ENCODE results near the gene JOSD2. TPM values are rescaled to one million over a fixed set of nuclear protein-coding genes. Genes with fewer than 3 reads are reported as not detected.

The JOSD2 gene, protein sequence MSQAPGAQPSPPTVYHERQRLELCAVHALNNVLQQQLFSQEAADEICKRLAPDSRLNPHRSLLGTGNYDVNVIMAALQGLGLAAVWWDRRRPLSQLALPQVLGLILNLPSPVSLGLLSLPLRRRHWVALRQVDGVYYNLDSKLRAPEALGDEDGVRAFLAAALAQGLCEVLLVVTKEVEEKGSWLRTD
- 18.6 and 27.0 TPM in 2 replicates for total RNA-seq

GRCh38 chr19:50511069-50511822 is at the start of gene JOSD2:
Gene JOSD2 (minus strand): TSS chr19:50511191. CDS start chr19:50510431, 760 bp downstream.

GRCh38 chr19:50513746-50514345 is 2.9 kb upstream of the JOSD2 start, which contains the start of gene ASPDH:
Gene ASPDH (minus strand): TSS chr19:50513913. CDS start chr19:50513823, 90 bp downstream.

DNA sequence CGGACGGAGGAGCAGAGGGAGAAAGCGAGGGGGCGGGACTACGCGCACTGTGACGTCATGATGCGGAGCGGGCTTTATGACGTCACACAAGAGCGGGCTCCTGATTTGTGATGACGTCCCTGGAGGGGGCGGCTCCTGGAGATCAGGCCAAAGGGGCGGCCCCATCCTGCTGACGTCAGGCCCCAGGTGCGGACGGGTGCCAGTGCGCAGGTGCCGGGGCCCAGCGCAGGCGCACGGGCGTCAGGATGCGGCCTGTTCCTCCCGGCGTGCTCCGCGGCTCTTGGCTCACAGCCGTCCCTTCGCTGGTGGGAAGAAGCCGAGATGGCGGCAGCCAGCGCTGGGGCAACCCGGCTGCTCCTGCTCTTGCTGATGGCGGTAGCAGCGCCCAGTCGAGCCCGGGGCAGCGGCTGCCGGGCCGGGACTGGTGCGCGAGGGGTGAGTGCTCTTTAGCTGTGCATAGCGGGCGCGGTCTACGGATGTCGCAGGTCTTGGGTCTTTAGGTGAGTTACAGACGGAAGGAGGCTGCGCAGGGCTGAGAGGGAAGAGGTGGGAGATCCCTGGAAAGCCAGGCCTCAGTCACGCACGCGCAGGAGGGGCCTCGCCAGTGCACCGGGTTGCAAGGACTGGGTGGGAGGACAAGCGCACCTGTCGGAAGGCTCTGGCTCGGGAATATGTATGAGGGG is 34.6 kb downstream of the JOSD2 start, which contains the start of the genes EMC10 and GARIN5A:
Gene EMC10, plus strand, starts transcription at position 284 of the 683 bp plus-strand sequence. Its CDS starts 38 bp downstream, at position 322.
Gene GARIN5A, minus strand, starts transcription at position 625 of the 683 bp plus-strand sequence. Its CDS starts 460 bp downstream, at position 165.

Other genes with a start within 250 kb of the JOSD2 start
- under 0.01 and 0.14 TPM in 2 replicates for gene KCNC3, start 181.8 kb downstream of the JOSD2 start, total RNA-seq
- 0.30 and 0.32 TPM in 2 replicates for gene NAPSA, start 145.6 kb downstream of the JOSD2 start, total RNA-seq
- gene NR1H2, start 134.7 kb downstream of the JOSD2 start, total RNA-seq, result 66.2 and 79.9 TPM in 2 replicates
- gene POLD1, start 126.8 kb downstream of the JOSD2 start, total RNA-seq, result 13.7 and 30.5 TPM in 2 replicates
- gene SPIB, start 92.3 kb downstream of the JOSD2 start, total RNA-seq, result not detected in 2 replicates
- not detected in 2 replicates for gene MYBPC2, start 78.3 kb downstream of the JOSD2 start, total RNA-seq
- gene EMC10, start 34.7 kb downstream of the JOSD2 start, total RNA-seq, result 76.0 and 78.1 TPM in 2 replicates
- 0.30 TPM in 1 of 2 replicates, not detected in the other for gene GARIN5A, start 34.3 kb downstream of the JOSD2 start, total RNA-seq
- gene ASPDH, start 2.7 kb upstream of the JOSD2 start, total RNA-seq, result not detected in 2 replicates
- gene LRRC4B, start 57.2 kb upstream of the JOSD2 start, total RNA-seq, result 0.18 and 0.30 TPM in 2 replicates
- 0.14 and 0.59 TPM in 2 replicates for gene SYT3, start 128.7 kb upstream of the JOSD2 start, total RNA-seq
- gene C19orf81, start 138.3 kb upstream of the JOSD2 start, total RNA-seq, result not detected in 2 replicates
- gene SHANK1, start 208.6 kb upstream of the JOSD2 start, total RNA-seq, result 6.8 and 11.0 TPM in 2 replicates
- gene CLEC11A, start 212.2 kb upstream of the JOSD2 start, total RNA-seq, result 56.1 and 68.0 TPM in 2 replicates